MG63 (cell line): ENCODE measurements around the gene ADAMTS5. TPM values are rescaled to one million over a fixed set of nuclear protein-coding genes. Genes with fewer than 3 reads are reported as not detected.

Experiments used
- total RNA-seq: library from RNA; depleted of rRNA; stranded (reverse); fragments of >200 nt; shearing (Covaris generic); gene quantifications from 2 replicates; pipeline ENCODE4 v1.2.3, GENCODE V29; 2014; ENCODE audit warnings: low replicate concordance; rRNA removed

Gene ADAMTS5
- total RNA-seq, 1 experiment from 2014 or later, result 10.3 TPM

Other genes starting within 250 kb of the ADAMTS5 start
- 170 and 172 TPM in 2 replicates for gene ADAMTS1, start 121.7 kb downstream of the ADAMTS5 start, total RNA-seq